GM21717 (cell line): ENCODE results near the gene MTA1.

ENCODE experiments used
- ATAC-seq: cut with Tn5 transposase; IDR thresholded peaks from one replicate; pipeline ENCODE4 v1.9.1; 2021; ENCODE audit warnings: mild to moderate bottlenecking, moderate library complexity; ENCODE audit not compliant: unreplicated experiment

MTA1 gene

DNA sequence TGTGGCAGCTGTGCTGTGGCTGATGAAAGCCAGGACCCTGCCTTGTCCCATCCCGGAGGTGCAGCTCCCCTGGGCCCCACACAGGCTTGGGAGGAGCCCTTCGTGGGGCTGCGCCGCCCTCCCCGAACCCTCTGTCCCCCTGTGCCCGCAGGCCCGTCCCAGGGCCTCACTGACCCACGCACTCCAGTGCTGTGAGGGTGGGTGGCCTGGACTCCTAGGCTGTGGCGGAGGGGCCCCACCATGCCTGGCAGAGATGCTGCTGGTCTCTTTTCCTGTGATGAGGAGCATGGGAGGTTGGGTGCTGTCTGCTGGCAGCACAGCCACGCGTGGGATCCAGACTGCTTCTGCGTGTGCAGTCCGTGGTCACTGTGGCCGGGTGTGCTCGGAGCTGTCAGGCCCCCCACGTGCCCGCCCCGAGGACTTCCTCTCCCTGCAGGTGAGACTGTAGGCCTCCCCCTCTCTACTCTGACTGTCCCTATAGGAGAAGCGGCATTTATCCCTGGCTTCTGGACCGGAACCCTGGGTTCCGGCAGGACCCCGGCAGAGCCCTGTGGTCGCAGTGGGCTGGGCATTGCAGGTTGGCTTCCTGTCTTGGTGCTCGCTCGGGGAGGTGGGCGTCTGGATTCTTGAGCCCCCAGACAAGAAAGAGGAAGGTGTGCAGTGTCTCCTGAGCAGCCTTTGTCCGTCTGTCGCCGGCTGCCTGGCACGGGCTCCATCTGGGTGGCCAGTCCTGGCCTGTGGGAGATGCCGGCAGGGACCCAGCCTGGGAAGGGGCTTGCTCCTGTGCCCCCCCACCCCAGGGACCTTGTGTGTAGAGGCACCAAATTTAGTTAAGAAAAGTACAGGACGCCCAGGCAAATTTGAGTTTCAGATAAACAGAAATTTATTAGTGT is 2.3 kb downstream of the MTA1 start:
- no peak for ATAC-seq

DNA sequence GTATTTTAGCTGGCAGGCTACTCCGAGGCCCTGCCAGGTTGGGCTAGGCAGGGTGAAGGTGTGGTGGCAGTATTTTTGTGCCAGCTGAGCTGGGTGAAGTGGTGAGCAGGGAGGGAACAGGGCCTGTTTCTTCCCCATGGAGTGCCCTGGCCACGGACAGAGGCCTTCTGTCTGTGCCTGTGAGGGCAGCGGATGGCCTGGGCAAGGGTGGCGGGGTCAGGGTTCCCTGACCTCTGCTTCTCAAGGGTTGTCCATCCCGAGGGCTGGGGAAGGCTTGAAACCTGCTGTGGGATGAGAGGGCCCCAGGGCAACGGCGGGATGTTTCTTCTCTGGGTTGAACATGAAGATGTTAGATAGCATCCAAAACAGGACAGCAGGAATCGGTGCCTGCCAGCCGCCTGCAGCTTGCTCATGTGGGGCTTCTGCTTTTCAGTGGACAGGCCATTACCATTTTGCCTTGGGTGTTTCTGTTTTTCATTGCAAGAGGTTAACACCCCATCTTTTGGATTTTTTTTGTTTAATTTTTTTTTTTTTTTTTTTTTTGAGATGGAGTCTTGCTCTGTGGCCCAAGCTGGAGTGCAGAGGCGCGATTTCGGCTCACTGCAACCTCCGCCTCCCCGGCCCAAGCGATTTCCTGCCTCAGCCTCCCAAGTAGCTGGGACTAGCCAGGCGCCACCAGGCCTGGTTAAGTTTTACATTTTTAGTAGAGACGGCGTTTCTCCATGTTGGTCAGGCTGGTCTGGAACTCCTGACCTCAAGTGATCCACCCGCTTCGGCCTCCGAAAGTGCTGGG is 3.3 kb downstream of the MTA1 start:
- ATAC-seq = no peak

- ATAC-seq = no peak
Measured at GRCh38 chr14:105423488-105424195, 4.0 kb downstream of the MTA1 start.

GRCh38 chr14:105424861-105425260 is 5.2 kb downstream of the MTA1 start:
- no peak for ATAC-seq

GRCh38 chr14:105425823-105426247 is 6.2 kb downstream of the MTA1 start:
- no peak for ATAC-seq

DNA sequence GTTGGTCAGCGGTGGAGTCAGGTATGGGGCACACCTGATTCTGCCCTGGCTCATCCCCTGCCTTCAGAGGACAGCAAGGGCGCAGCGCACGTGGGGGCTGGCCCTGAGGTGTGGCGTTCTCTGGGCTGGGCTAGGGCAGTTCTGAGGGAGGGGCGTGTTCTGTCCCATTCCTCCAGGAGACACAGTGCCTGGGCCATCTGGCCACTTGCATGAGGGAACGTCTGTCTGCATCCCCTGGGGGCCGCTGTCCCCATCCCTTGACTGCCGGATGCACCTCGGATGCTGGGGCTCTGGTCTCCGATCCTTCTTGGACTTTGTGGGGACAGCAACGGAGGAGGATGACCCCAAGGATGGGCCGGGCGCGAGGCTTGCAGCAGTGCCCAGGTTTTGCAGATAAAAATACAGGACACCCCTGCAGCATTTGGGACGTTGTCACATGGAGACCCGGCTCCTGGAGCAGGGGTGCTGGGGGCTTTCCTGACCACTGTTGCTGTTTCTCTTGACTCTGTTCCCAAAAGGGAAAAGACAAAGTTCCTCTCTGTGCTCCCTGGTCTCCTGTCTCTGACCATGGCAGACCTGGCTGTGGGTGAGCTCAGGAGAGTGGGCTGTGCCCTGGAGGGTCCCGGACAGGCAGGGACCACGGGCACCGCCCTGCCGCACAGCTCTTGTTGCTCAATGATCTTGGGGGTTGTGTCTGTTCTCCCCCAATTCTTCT is 6.9 kb downstream of the MTA1 start:
- no peak for ATAC-seq

DNA sequence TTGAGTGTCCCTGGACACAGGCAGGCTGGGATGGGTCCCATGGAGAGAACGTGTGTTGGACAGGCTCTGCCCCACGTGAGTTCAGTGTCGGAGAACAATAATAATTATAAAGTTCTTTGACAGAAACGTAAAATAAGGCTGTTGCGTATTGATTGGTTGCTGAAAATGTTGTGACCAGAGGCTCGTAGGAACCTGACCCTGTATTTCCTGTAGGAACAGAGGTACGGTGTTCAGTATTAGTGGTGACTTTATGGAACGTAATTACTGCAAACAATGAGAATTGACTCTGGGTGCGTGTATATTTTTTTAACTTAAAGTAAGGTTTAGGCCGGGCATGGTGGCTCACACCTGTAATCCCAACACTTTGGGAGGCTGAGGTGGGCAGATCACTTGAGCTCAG is 7.8 kb downstream of the MTA1 start:
- no peak for ATAC-seq

DNA sequence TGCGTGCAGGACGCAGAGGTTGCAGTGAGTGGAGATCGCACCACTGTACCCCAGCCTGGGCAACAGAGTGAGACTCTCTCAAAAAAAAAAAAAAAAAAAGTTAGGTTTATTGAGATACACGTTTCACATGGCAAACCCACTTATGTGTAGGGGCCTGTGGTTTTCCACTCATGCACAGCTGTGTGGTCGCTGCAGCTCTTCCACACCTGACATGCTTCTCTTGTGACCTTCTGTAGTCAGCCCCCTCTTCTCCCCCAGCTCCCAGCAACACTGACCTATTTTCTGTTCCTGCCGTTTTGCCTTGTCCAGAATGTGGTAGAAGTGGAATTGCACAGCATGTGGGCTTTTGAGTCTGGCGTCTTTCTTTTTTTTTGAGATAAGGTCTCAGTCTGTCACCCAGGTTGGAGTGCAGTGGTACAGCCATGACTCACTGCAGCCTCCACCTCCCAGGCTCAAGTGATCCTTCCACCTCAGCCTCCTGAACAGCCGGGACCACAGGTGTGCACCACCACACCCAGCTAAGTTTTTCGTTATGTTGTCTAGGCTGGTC is 8.4 kb downstream of the MTA1 start:
- ATAC-seq = no peak

DNA sequence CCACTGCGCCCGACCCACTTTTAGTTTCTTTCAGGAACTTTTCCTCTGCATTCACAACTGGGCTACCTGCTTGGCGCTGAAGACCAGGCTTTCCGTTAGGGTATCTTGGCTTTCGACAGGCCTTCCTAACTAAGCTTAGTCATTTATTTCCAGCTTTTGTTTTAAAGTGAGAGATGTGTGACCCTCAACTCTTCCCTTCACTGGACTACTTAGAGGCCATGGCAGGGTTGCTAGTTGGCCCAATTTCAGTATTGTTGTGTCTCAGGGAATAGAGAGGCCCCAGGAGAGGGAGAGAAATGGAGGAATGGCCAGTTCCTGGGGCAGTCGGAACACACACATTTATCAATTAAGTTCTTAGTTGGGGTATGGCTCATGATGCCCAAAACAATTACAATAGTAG is 10.4 kb downstream of the MTA1 start:
- ATAC-seq = no peak

DNA sequence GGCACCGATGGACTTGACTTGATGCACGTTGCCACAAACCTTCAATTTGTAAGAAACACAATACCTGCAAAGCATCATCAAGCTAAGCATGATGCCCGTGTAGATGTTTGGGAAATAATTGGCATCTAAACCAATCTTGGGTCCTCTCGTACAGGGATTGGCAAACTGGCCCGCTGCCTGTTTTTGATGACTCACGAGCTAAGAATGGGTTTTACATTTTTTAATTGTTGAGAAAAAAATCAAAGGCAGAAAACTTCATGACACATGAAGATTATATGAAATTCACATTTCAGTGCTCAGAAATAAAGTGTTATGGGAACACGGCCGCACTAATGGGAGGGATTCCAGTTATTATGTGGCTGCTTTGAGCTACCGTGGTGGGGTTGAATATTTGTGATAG is 10.9 kb downstream of the MTA1 start:
- no peak for ATAC-seq

DNA sequence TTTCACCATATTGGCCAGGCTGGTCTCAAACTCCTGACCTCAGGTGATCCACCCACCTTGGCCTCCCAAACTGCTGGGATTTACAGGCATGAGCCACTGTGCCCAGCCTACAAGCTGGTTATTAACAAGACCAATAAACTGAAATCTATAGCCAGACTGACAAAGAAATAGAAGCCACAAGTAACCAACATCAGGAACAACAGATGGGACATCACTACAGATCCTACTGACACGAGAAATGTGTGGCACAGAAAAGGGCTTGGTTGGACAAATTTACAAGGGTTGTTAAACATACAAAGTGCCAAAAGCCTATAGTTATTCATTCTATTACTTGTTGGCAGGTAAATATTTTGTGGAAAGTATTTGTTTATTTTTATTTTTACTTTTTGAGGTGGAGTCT is 11.6 kb downstream of the MTA1 start:
- ATAC-seq = no peak

DNA sequence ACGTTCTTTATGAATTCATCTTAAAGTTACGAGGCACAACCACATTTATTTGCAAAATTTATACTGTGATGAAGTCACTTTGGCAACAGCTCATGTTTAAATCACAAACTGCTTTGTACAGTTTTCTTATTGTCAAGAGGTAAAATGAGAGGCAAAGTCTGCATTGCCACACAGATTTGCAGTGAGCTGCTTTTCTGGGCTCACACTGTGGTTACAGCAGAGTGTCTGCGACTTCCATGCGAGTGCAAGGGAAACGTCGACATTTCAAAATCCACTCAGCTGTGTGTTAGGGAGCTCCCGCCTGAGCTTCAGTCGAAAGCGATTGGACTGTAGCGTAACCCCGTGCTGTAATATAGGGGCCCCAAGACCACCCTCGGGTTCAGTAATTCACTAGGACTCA is 13.0 kb downstream of the MTA1 start:
- no peak for ATAC-seq

DNA sequence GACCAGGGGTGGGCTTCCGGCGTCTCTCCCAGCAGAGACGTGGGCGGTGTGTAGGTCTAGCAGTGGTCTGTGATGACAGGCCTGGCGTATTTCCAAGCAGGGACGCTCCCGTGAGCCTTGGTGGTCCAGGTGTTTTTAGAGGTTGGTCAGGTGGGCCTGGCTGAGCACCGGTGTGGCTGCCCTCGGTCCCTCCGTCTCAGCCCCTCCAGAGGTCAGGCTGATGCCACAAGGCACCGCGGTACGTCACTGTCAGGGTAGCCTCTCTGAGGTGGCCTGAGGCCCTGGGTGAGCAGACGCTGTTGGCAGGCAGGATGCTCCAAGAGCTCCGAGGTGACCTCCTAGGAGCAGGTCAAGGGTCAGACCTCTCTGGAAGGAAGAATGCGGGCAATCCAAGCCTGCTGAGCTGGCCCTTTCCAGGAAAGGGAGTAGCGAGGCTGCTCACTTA is 13.6 kb downstream of the MTA1 start:
- no peak for ATAC-seq

- ATAC-seq = no peak
Measured at GRCh38 chr14:105436402-105436801, 16.8 kb downstream of the MTA1 start.

DNA sequence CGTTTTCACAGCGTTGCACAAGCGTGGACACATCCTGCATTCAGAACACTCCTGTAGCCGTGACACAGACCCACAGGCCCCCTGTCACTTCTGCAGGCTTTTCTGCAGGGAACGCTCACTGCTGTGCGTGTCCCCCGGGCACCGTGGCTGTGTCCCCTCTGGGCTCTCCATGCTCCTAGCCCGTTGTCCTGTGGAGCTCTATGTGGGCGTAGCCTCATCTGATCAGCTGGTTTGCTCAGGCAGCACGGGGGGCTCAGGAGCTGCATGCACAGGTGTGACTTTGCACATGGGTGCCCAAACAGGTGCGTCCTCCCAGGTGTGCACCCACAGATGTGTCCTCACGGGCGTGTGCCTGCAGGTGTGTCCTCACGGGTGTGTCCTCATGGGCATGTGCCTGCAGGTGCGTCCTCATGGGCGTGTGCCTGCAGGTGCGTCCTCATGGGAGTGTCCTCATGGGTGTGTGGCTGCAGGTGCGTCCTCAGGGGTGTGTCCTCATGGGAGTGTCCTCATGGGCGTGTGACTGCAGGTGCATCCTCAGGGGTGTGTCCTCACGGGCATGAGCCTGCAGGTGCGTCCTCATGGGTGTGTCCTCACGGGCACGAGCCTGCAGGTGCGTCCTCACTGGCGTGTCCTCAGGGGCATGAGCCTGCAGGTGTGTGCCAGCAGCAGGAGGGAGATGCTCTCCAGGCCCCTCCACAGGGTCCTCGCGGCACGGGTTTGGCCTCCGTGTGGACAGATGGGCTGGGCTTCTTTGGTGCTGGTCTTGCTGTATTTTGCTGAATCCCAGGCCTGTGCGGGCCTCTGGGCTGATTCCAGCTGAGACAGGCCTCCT is 17.5 kb downstream of the MTA1 start:
- no peak for ATAC-seq

GRCh38 chr14:105437723-105438500 is 18.3 kb downstream of the MTA1 start:
- ATAC-seq = no peak

GRCh38 chr14:105439179-105439578 is 19.6 kb downstream of the MTA1 start:
- no peak for ATAC-seq

- ATAC-seq = no peak
Measured at GRCh38 chr14:105439710-105440553, 20.3 kb downstream of the MTA1 start.
